H9 (cell line): ENCODE results near the gene EXOC6. TPM values are rescaled to one million over a fixed set of nuclear protein-coding genes. Genes with fewer than 3 reads are reported as not detected.

ENCODE experiments used
- DNase-seq: peaks from one replicate; pipeline ENCODE4 v3.0.0-alpha.2; 2017
- H2AFZ ChIP-seq: one replicate; pipeline ENCODE4 v1.6.1; 2013; ENCODE audit warnings: mild to moderate bottlenecking, low read length, control low read depth, moderate library complexity
- H2AK5ac ChIP-seq: 2 replicates; pipeline ENCODE4 v1.6.1; 2013; ENCODE audit warnings: low read length, control low read depth, mixed read lengths; ENCODE audit not compliant: insufficient read length
- H2BK120ac ChIP-seq: one replicate; pipeline ENCODE4 v1.6.1; 2013; ENCODE audit warnings: low read depth, mild to moderate bottlenecking, low read length, control low read depth, inconsistent platforms; ENCODE audit not compliant: poor library complexity, severe bottlenecking
- H2BK12ac ChIP-seq: 2 replicates; pipeline ENCODE4 v1.6.1; 2013; ENCODE audit warnings: low read length, control low read depth, mixed read lengths, low read depth; ENCODE audit not compliant: insufficient read length
- H2BK15ac ChIP-seq: 2 replicates; pipeline ENCODE4 v1.6.1; 2013; ENCODE audit warnings: low read depth, low read length, control low read depth
- H2BK20ac ChIP-seq: one replicate; pipeline ENCODE4 v1.6.1; 2013; ENCODE audit warnings: low read depth, mild to moderate bottlenecking, low read length, control low read depth, inconsistent platforms; ENCODE audit not compliant: poor library complexity, severe bottlenecking
- H2BK5ac ChIP-seq: 2 replicates; pipeline ENCODE4 v1.6.1; 2013; ENCODE audit warnings: low read length, control low read depth, mixed read lengths; ENCODE audit not compliant: insufficient read length
- H3K14ac ChIP-seq: 2 replicates; pipeline ENCODE4 v1.6.1; 2013; ENCODE audit warnings: low read length, control low read depth; ENCODE audit not compliant: insufficient read depth
- H3K18ac ChIP-seq: 2 replicates; pipeline ENCODE4 v1.6.1; 2013; ENCODE audit warnings: low read depth, mild to moderate bottlenecking, mixed read lengths, low read length, control low read depth; ENCODE audit not compliant: insufficient read length
- H3K23ac ChIP-seq: 2 replicates; pipeline ENCODE4 v1.6.1; 2013; ENCODE audit warnings: low read length, control low read depth, mixed read lengths, low read depth; ENCODE audit not compliant: insufficient read length
- H3K23me2 ChIP-seq: 2 replicates; pipeline ENCODE4 v1.6.1; 2013; ENCODE audit warnings: low read depth, mild to moderate bottlenecking, mixed read lengths, low read length, control low read depth; ENCODE audit not compliant: insufficient read length, poor library complexity, severe bottlenecking
- H3K27ac ChIP-seq: 2 replicates; pipeline ENCODE4 v1.5.1; 2013; ENCODE audit warnings: low read length, control low read depth, mixed read lengths, low read depth; ENCODE audit not compliant: insufficient read length
- H3K27me3 ChIP-seq: 2 replicates; pipeline ENCODE4 v1.6.1; 2013; ENCODE audit warnings: low read length, control low read depth, inconsistent platforms; ENCODE audit not compliant: insufficient read depth
- H3K4ac ChIP-seq: 2 replicates; pipeline ENCODE4 v1.6.1; 2013; ENCODE audit warnings: low read depth, mild to moderate bottlenecking, control low read depth, inconsistent platforms, low read length, moderate library complexity
- H3K4me1 ChIP-seq: 2 replicates; pipeline ENCODE4 v1.6.1; 2013; ENCODE audit warnings: low read length, control low read depth, inconsistent platforms; ENCODE audit not compliant: insufficient read depth
- H3K4me2 ChIP-seq: 2 replicates; pipeline ENCODE4 v1.6.1; 2013; ENCODE audit warnings: low read length, control low read depth, mixed read lengths; ENCODE audit not compliant: insufficient read length, insufficient read depth
- H3K56ac ChIP-seq: 2 replicates; pipeline ENCODE4 v1.6.1; 2013; ENCODE audit warnings: low read depth, mild to moderate bottlenecking, mixed read lengths, low read length, control low read depth; ENCODE audit not compliant: insufficient read length
- H3K79me1 ChIP-seq: 2 replicates; pipeline ENCODE4 v1.6.1; 2013; ENCODE audit warnings: low read depth, mild to moderate bottlenecking, moderate library complexity, low read length, control low read depth, inconsistent platforms; ENCODE audit not compliant: insufficient read depth, poor library complexity, severe bottlenecking
- H3K79me2 ChIP-seq: 2 replicates; pipeline ENCODE4 v1.6.1; 2013; ENCODE audit warnings: low read length, control low read depth, inconsistent platforms; ENCODE audit not compliant: insufficient read depth
- H3K9ac ChIP-seq: 2 replicates; pipeline ENCODE4 v1.6.1; 2013; ENCODE audit warnings: low read length, control low read depth, mixed read lengths; ENCODE audit not compliant: insufficient read length; ENCODE audit errors: extremely low read depth
- H3K9me3 ChIP-seq: one replicate; pipeline ENCODE4 v1.6.1; 2013; ENCODE audit warnings: low read depth, low read length, inconsistent platforms; ENCODE audit not compliant: control insufficient read depth
- H3T11ph ChIP-seq: one replicate; pipeline ENCODE4 v1.6.1; 2013; ENCODE audit warnings: mild to moderate bottlenecking, low read length, control low read depth, inconsistent platforms
- H4K20me1 ChIP-seq: one replicate; pipeline ENCODE4 v1.6.1; 2013; ENCODE audit not compliant: control insufficient read depth, insufficient read length, insufficient read depth
- H4K5ac ChIP-seq: 2 replicates; pipeline ENCODE4 v1.6.1; 2013; ENCODE audit warnings: low read depth, mild to moderate bottlenecking, mixed read lengths, low read length, control low read depth; ENCODE audit not compliant: insufficient read length
- H4K8ac ChIP-seq: replicated peaks from 2 replicates; pipeline ENCODE4 v1.6.1; 2013; ENCODE audit warnings: low read length, control low read depth, mixed read lengths, low read depth; ENCODE audit not compliant: insufficient read length
- H4K91ac ChIP-seq: 2 replicates; pipeline ENCODE4 v1.6.1; 2013; ENCODE audit warnings: low read depth, mild to moderate bottlenecking, moderate library complexity, mixed read lengths, low read length, control low read depth; ENCODE audit not compliant: insufficient read length
- H3K27ac Mint-ChIP-seq, 3 experiments: 2 replicates in 2 of 3; 3 replicates in 1 of 3; pipeline ENCODE4 v1.8.0; 2020 to 2021; ENCODE audit warnings: mixed read lengths in 3 of 3, mild to moderate bottlenecking in 1 of 3, moderate library complexity in 1 of 3
- H3K27me3 Mint-ChIP-seq: 2 replicates; pipeline ENCODE4 v1.8.0; 2021; ENCODE audit warnings: low read depth, mild to moderate bottlenecking, moderate library complexity, mixed read lengths
- H3K36me3 Mint-ChIP-seq, 3 experiments: 2 replicates in 2 of 3; 3 replicates in 1 of 3; pipeline ENCODE4 v1.8.0; 2020 to 2021; ENCODE audit warnings: low read depth in 3 of 3, mixed read lengths in 3 of 3; ENCODE audit not compliant: insufficient read depth in 1 of 3
- H3K4me1 Mint-ChIP-seq, 2 experiments: 2 replicates each; pipeline ENCODE4 v1.8.0; 2020; ENCODE audit warnings: mixed read lengths in 2 of 2
- H3K4me3 Mint-ChIP-seq, 2 experiments: 2 replicates in 1 of 2; 3 replicates in 1 of 2; pipeline ENCODE4 v1.8.0; 2020 to 2021; ENCODE audit warnings: mild to moderate bottlenecking in 2 of 2, mixed read lengths in 2 of 2, moderate library complexity in 1 of 2
- H3K9me3 Mint-ChIP-seq, 2 experiments: 2 replicates in 1 of 2; 3 replicates in 1 of 2; pipeline ENCODE4 v1.8.0; 2020; ENCODE audit warnings: mild to moderate bottlenecking in 2 of 2, mixed read lengths in 2 of 2, moderate library complexity in 1 of 2
- WGBS: extraction: QIAGEN DNeasy Blood & Tissue Kit; methylation state at CpG from one replicate; pipeline ENCODE4 v1.1.7; 2013; ENCODE audit warnings: missing lambda C conversion rate, low lambda C conversion rate, mixed read lengths; ENCODE audit not compliant: insufficient read length; ENCODE audit errors: extremely low coverage; 5-methylcytosine and 5-hydroxymethylcytosine counted together
- total RNA-seq: library from RNA; stranded (reverse); gene quantifications from 2 replicates; pipeline ENCODE4 v1.2.1, GENCODE V29; 2021
- TF ChIP-seq, protein P1 (sequence below): fragments of 200-600 bp; sonication (generic); conservative IDR thresholded peaks from 3 replicates; pipeline ENCODE4 v1.8.0; 2021; ENCODE audit warnings: antibody characterized with exemption, mild to moderate bottlenecking

Gene EXOC6
- total RNA-seq, 1 experiment from 2014 or later = 9.0 TPM

DNA sequence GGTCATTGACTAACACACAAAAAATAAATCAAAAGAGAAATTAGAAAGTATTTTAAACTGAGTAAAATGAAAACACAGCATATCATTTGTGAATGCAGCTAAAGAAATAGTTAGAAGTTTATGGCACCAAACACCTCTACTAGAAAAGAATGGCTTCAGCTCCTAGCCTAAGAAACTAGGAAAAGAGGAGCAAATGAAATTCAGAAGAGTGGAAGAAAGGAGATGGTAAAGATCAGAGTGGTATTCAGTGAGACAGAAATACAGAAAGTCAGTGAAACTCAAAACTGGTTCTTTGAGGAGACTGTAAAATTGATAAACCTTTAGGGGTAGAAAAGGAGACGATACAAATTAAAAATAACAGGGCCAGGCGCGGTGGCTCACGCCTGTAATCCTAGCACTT lies 2.7 kb downstream of the EXOC6 start:
- Histone ChIP-seq H3K18ac (no peak overlapping the region), H4K8ac (no peak overlapping the region), H3K4ac (no peak overlapping the region), H3K9ac (no peak overlapping the region), H3K56ac (no peak overlapping the region), H3T11ph (no peak overlapping the region), H2BK120ac (no peak overlapping the region), H3K79me2 (no peaks in the 10 kb centered on the region), H2AFZ (no peak overlapping the region), H2BK15ac (no peak overlapping the region), H3K14ac (no peak overlapping the region), H4K20me1 (no peaks in the 10 kb centered on the region), H4K91ac (no peak overlapping the region), H4K5ac (no peak overlapping the region), H3K4me2 (no peak overlapping the region), H2BK20ac (no peak overlapping the region), H3K9me3 (no peaks in the 10 kb centered on the region), H2AK5ac (no peak overlapping the region), H3K27me3 (peaks cover 8% of the 10 kb centered on the region; the same call in 1 of the 2 replicates), H2BK5ac (no peak overlapping the region), H3K4me1 (no peaks in the 10 kb centered on the region), H3K27ac (no peak overlapping the region), H3K23me2 (peaks cover 7% of the 10 kb centered on the region), H2BK12ac (no peak overlapping the region), H3K79me1 (no peaks in the 10 kb centered on the region), H3K23ac (no peak overlapping the region)
- Mint-ChIP-seq H3K27ac (no peak overlapping the region), H3K4me3 (no peak overlapping the region), H3K4me1 (peaks cover 10 to 13% of the 10 kb centered on the region in 2 experiments), H3K36me3 (no peaks in the 10 kb centered on the region), H3K9me3 (peaks cover 5% of the 10 kb centered on the region in 2 experiments; a peak in 3 of 5 replicates), H3K27me3 (peaks cover 52% of the 10 kb centered on the region)
- TF ChIP-seq, protein P1, sequence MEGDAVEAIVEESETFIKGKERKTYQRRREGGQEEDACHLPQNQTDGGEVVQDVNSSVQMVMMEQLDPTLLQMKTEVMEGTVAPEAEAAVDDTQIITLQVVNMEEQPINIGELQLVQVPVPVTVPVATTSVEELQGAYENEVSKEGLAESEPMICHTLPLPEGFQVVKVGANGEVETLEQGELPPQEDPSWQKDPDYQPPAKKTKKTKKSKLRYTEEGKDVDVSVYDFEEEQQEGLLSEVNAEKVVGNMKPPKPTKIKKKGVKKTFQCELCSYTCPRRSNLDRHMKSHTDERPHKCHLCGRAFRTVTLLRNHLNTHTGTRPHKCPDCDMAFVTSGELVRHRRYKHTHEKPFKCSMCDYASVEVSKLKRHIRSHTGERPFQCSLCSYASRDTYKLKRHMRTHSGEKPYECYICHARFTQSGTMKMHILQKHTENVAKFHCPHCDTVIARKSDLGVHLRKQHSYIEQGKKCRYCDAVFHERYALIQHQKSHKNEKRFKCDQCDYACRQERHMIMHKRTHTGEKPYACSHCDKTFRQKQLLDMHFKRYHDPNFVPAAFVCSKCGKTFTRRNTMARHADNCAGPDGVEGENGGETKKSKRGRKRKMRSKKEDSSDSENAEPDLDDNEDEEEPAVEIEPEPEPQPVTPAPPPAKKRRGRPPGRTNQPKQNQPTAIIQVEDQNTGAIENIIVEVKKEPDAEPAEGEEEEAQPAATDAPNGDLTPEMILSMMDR = no peak
- no CpG with 5 or more reads among the region's 4 CpGs for WGBS
- DNase-seq = no peak
